HCT116 (cell line): ENCODE results near the gene SLC39A1. TPM values are rescaled to one million over a fixed set of nuclear protein-coding genes. Genes with fewer than 3 reads are reported as not detected.
A peak's percentile ranks its signal among the peaks of the same experiment; 100 is the strongest.

ENCODE experiments used
- ATAC-seq: fragments of 200-7000 bp; cut with Tn5 transposase; 2 replicates; pipeline ENCODE4 v1.9.1; 2020; ENCODE audit warnings: mild to moderate bottlenecking, moderate library complexity
- Bru-seq: library from RNA; stranded (reverse); fragments of 400-500 nt; gene quantifications from one replicate; lab custom pipeline; 2021; lab: Mats Ljungman, UMichigan
- BruChase-seq, 2 experiments: library from RNA; stranded (reverse); fragments of 400-500 nt; gene quantifications; one replicate each; lab custom pipeline; 2021; lab: Mats Ljungman, UMichigan
- BruUV-seq: library from RNA; stranded (reverse); fragments of 400-500 nt; replicated peaks from 2 replicates; lab custom pipeline; 2021; lab: Mats Ljungman, UMichigan
- CTCF ChIA-PET: fragments of 300-600 bp; sonication (Branson Sonifier 250); formaldehyde crosslinking; loops from one replicate; lab custom pipeline; 2021; ENCODE audit warnings: antibody characterized with exemption; lab: Charles Lee
- POLR2A ChIA-PET: fragments of 300-600, 350-600 bp; sonication (Branson Sonifier 250); formaldehyde crosslinking; loops from one replicate; lab custom pipeline; 2021; ENCODE audit warnings: antibody characterized with exemption; lab: Charles Lee
- RAD21 ChIA-PET, 2 experiments: fragments of 300-600 bp; sonication (Branson Sonifier 250); formaldehyde crosslinking; loops; one replicate each; lab custom pipeline; 2023; ENCODE audit warnings: low total read pairs in 2 of 2; ENCODE audit not compliant: uncharacterized antibody in 2 of 2, unreplicated experiment in 2 of 2, low non-redundant PET in 1 of 2; lab: Charles Lee
- DNase-seq: peaks from one replicate; pipeline ENCODE4 v3.0.0-alpha.2; 2010; ENCODE audit warnings: low read depth, low spot score
- H2AFZ ChIP-seq: fragments of 200-600 bp; shearing (Covaris generic), sonication (generic); 2 replicates; pipeline ENCODE4 v1.6.1; 2017; ENCODE audit warnings: low read depth, mixed run types, mixed read lengths, antibody characterized with exemption, low read length; ENCODE audit not compliant: poor library complexity, severe bottlenecking
- H3K27ac ChIP-seq: 2 replicates; pipeline ENCODE4 v1.5.1; 2012; ENCODE audit warnings: low read depth, low read length
- H3K27me3 ChIP-seq: fragments of 200-600 bp; sonication (generic); 2 replicates; pipeline ENCODE4 v1.6.1; 2016; ENCODE audit warnings: mixed run types, low read length, mixed read lengths; ENCODE audit not compliant: insufficient read depth
- H3K36me3 ChIP-seq, 2 experiments: fragments of 200-500 bp in 1 of 2; fragments of 200-600 bp in 1 of 2; sonication (Bioruptor generic) in 1 of 2; sonication (generic) in 1 of 2; 2 replicates each; pipeline versions ENCODE4 v1.5.1 to v1.6.1; 2014 to 2016; ENCODE audit warnings: low read length in 2 of 2, inconsistent platforms in 1 of 2, mixed read lengths in 1 of 2, mixed run types in 1 of 2; ENCODE audit not compliant: insufficient read depth in 2 of 2, control insufficient read depth in 1 of 2
- H3K4me1 ChIP-seq, 2 experiments: fragments of 200-600 bp in 1 of 2; sonication (generic) in 1 of 2; 2 replicates each; pipeline versions ENCODE4 v1.5.1 to v1.6.1; 2012 to 2017; ENCODE audit warnings: low read length in 2 of 2, inconsistent platforms in 1 of 2, mild to moderate bottlenecking in 1 of 2, mixed read lengths in 1 of 2, mixed run types in 1 of 2, moderate library complexity in 1 of 2; ENCODE audit not compliant: insufficient read depth in 2 of 2, control insufficient read depth in 1 of 2
- H3K4me2 ChIP-seq: fragments of 200-600 bp; sonication (generic); 2 replicates; pipeline ENCODE4 v1.6.1; 2017; ENCODE audit warnings: mixed run types, low read length, mixed read lengths
- H3K4me3 ChIP-seq, 2 experiments: fragments of 200-600 bp in 1 of 2; sonication (generic) in 1 of 2; replicated peaks in 1 of 2; 2 replicates each; pipeline ENCODE4 v1.5.1; 2011 to 2016; ENCODE audit warnings: low read length in 2 of 2, control low read depth in 1 of 2, low read depth in 1 of 2, mild to moderate bottlenecking in 1 of 2, mixed read lengths in 1 of 2, mixed run types in 1 of 2
- H3K79me2 ChIP-seq: fragments of 200-600 bp; sonication (generic); 2 replicates; pipeline ENCODE4 v1.6.1; 2017; ENCODE audit warnings: mild to moderate bottlenecking, mixed run types, low read length, moderate library complexity, mixed read lengths; ENCODE audit not compliant: insufficient read depth
- H3K9ac ChIP-seq: fragments of 200-600 bp; sonication (generic); 2 replicates; pipeline ENCODE4 v1.6.1; 2016; ENCODE audit warnings: low read length, mixed read lengths
- H3K9me2 ChIP-seq: fragments of 200-600 bp; sonication (generic), shearing (Covaris generic); 2 replicates; pipeline ENCODE4 v1.6.1; 2017; ENCODE audit warnings: mixed run types, mild to moderate bottlenecking, moderate library complexity; ENCODE audit not compliant: insufficient read depth
- H3K9me3 ChIP-seq, 2 experiments: fragments of 200-500 bp in 1 of 2; fragments of 200-600 bp in 1 of 2; sonication (Bioruptor generic) in 1 of 2; sonication (generic) in 1 of 2; 2 replicates each; pipeline ENCODE4 v1.6.1; 2014 to 2017; ENCODE audit warnings: low read length in 2 of 2, mixed read lengths in 2 of 2, inconsistent platforms in 1 of 2, low read depth in 1 of 2, mild to moderate bottlenecking in 1 of 2, mixed run types in 1 of 2, moderate library complexity in 1 of 2; ENCODE audit not compliant: control insufficient read depth in 1 of 2, insufficient read depth in 1 of 2
- H4K20me1 ChIP-seq: fragments of 200-600 bp; sonication (generic), shearing (Covaris generic); 2 replicates; pipeline ENCODE4 v1.6.1; 2017; ENCODE audit warnings: mixed run types, mild to moderate bottlenecking, moderate library complexity; ENCODE audit not compliant: insufficient read depth
- CBX3 ChIP-seq: IDR thresholded peaks from 2 replicates; pipeline ENCODE4 v1.6.1; 2012; ENCODE audit warnings: low read depth
- ELF1 ChIP-seq: IDR thresholded peaks from 2 replicates; pipeline ENCODE4 v1.6.1; 2012; ENCODE audit warnings: low read depth, borderline replicate concordance
- EZH2phosphoT487 ChIP-seq: fragments of 200-600 bp; IDR thresholded peaks from 2 replicates; pipeline ENCODE4 v1.6.1; 2018; ENCODE audit warnings: antibody characterized with exemption, borderline replicate concordance
- FOSL1 ChIP-seq: IDR thresholded peaks from 2 replicates; pipeline ENCODE4 v1.6.1; 2012; ENCODE audit warnings: low read depth
- POLR2A ChIP-seq: IDR thresholded peaks from 2 replicates; pipeline ENCODE4 v1.7.0; 2011; ENCODE audit warnings: borderline replicate concordance; ENCODE audit not compliant: insufficient read depth, insufficient read length; ENCODE audit errors: extremely low read depth
- POLR2AphosphoS5 ChIP-seq: IDR thresholded peaks from 2 replicates; pipeline ENCODE4 v1.6.1; 2011; ENCODE audit warnings: mild to moderate bottlenecking, low read depth, low read length, moderate library complexity
- SIN3A ChIP-seq: IDR thresholded peaks from 2 replicates; pipeline ENCODE4 v1.6.1; 2012; ENCODE audit warnings: low read depth
- SP1 ChIP-seq: IDR thresholded peaks from 2 replicates; pipeline ENCODE4 v1.6.1; 2012; ENCODE audit warnings: low read depth
- SRF ChIP-seq: IDR thresholded peaks from 2 replicates; pipeline ENCODE4 v1.6.1; 2012; ENCODE audit warnings: low read depth
- TCF7L2 ChIP-seq: IDR thresholded peaks from 2 replicates; pipeline ENCODE4 v1.7.0; 2011; ENCODE audit warnings: borderline replicate concordance, inconsistent platforms; ENCODE audit not compliant: insufficient read depth, insufficient read length; ENCODE audit errors: extremely low read depth
- YY1 ChIP-seq: IDR thresholded peaks from 2 replicates; pipeline ENCODE4 v1.6.1; 2011; ENCODE audit warnings: low read length, low read depth, moderate library complexity, mild to moderate bottlenecking; ENCODE audit not compliant: insufficient replicate concordance; ENCODE audit errors: extremely low read depth
- ZFX ChIP-seq: fragments of 450-650 bp; IDR thresholded peaks from 2 replicates; pipeline ENCODE4 v1.6.1; 2017
- intact Hi-C: fragments of 100-400 bp; cut with micrococcal nuclease; formaldehyde crosslinking; loops from 2 replicates; pipeline ENCODE4 v1.10.0; 2022
- long read RNA-seq: library from polyadenylated mRNA; unstranded; transcript quantifications from one replicate; pipeline ENCODE4 v2.0.0, GENCODE V29; 2021; ENCODE audit not compliant: unreplicated experiment
- polyA plus RNA-seq: library from polyadenylated mRNA; unstranded; fragments of >200 nt; gene quantifications from 2 replicates; pipeline ENCODE4 v1.2.1, GENCODE V29; 2012; ENCODE audit warnings: missing spikeins
- total RNA-seq: library from RNA; stranded (reverse); gene quantifications from one replicate; pipeline ENCODE4 v1.2.1, GENCODE V29; 2021; ENCODE audit not compliant: unreplicated experiment
- TF ChIP-seq, protein P1 (sequence below): IDR thresholded peaks from 2 replicates; pipeline ENCODE4 v1.6.1; 2011; ENCODE audit warnings: mild to moderate bottlenecking, low read length, moderate library complexity; ENCODE audit not compliant: insufficient replicate concordance; ENCODE audit errors: extremely low read depth
- TF ChIP-seq, protein P2 (sequence below): IDR thresholded peaks from 2 replicates; pipeline ENCODE4 v1.6.1; 2012; ENCODE audit warnings: low read depth
- TF ChIP-seq, protein P3 (sequence below): IDR thresholded peaks from 2 replicates; pipeline ENCODE4 v1.6.1; 2012
- TF ChIP-seq, protein P4 (sequence below): IDR thresholded peaks from 2 replicates; pipeline ENCODE4 v1.6.1; 2012

Gene SLC39A1, protein sequence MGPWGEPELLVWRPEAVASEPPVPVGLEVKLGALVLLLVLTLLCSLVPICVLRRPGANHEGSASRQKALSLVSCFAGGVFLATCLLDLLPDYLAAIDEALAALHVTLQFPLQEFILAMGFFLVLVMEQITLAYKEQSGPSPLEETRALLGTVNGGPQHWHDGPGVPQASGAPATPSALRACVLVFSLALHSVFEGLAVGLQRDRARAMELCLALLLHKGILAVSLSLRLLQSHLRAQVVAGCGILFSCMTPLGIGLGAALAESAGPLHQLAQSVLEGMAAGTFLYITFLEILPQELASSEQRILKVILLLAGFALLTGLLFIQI
- total RNA-seq (51.5 TPM), Bru-seq, nascent RNA (percentile 70 among the genes with signal in this experiment), BruChase-seq, experiment 1, labeled RNA remaining after a 6-hour chase (percentile 70 among the genes with signal in this experiment), BruChase-seq, experiment 2, labeled RNA remaining after a 2-hour chase (percentile 66 among the genes with signal in this experiment)
- 52.2 and 57.3 TPM in 2 replicates for polyA plus RNA-seq
- long read RNA-seq, transcript SLC39A1-204 (3 exons, 2,723 nt), result minor isoform, 9 of 128 reads
- long read RNA-seq, transcript SLC39A1-203 (4 exons, 2,398 nt), result minor isoform, 5 of 128 reads
- long read RNA-seq, transcript SLC39A1-202 (4 exons, 2,084 nt), result major isoform, 99 of 128 reads
- long read RNA-seq, partial matches to known transcripts, result 1 of 128 reads
- long read RNA-seq, other reads (novel, unspliced or antisense), result 9 of 128 reads

DNA sequence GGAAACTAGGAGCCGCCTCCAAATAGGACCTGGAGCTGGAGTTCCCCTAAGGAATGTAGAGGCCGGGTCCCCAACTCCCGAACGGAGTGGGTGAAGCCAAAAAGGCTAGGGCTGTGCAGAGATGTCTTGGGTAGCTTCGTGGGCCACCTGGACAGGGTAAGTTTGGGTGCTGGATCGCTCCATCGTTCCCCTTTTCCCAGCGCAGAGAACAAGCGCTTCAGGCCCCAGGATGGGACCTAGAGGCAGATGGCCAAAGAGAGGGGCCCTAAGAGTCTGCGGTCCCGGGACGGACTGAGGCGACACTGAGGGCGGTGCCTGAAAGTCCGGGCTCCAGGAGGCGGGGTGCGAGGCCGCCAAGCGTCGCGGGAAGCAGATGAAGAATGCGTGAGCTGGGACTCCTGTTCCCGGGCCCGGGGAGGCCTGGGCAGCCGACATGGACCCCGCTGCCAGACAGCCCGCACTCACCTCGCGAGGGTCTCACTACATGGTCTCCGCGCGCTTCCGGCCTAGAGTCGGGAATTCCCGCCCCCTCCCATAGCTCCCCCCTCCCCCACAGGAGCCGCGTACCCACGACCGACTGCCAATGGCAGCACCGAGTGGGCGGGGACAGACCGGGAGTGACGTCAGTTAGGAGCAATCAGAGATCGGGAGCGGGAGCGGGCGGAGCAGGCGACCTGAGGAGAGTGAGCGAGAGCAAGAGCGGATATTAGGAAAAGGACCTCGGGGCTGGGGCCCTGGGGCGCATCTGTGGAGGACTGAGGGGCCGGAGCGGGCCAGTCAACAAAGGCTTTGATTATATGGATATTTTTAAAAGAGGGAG, at the start of gene SLC39A1:
Gene SLC39A1 (minus strand): TSS at position 508 of the 820 bp plus-strand sequence. CDS start 822 bp downstream, outside the sequence.
- H3K9me2 ChIP-seq, result no peaks in the 10 kb centered on the region
- peaks cover 5 to 11% of the 10 kb centered on the region in 2 experiments; a peak in 1 of 4 replicates for H3K36me3 ChIP-seq
- H2AFZ ChIP-seq, result no peak within 1 kb of the TSS
- peak within 1 kb of the TSS; percentile 94 to 97 for H3K4me3 ChIP-seq
- intact Hi-C loops, result loop anchor here (5.0 kb wide), 1 partner anchor 181 kb away; no protein-coding TSS in a partner anchor
- H3K9me3 ChIP-seq, result no peaks in the 10 kb centered on the region
- DNase-seq (peak; percentile 94), ATAC-seq (peak; percentile 69)
- H3K27ac ChIP-seq, result peak within 1 kb of the TSS; percentile 93
- TSS peak; percentile 43 for BruUV-seq
- CTCF ChIA-PET, result interaction anchor here (0.8 to 2.1 kb wide), 2 partner anchors 17 to 24 kb away, joined by 3 to 9 read pairs; partner anchors contain the start of gene DENND4B
- peaks cover 26 to 61% of the 10 kb centered on the region in 2 experiments for H3K4me1 ChIP-seq
- H4K20me1 ChIP-seq, result no peaks in the 10 kb centered on the region
- H3K4me2 ChIP-seq, result peak within 1 kb of the TSS; percentile 86
- H3K27me3 ChIP-seq, result no peaks in the 10 kb centered on the region
- POLR2A ChIA-PET, result interaction anchor here (0.8 to 2.8 kb wide), 6 partner anchors 11 to 41 kb away, joined by 3 to 18 read pairs (median 4); partner anchors contain the start of genes DENND4B, GATAD2B and RPS27
- H3K79me2 ChIP-seq, result peaks cover 34% of the 10 kb centered on the region
- peak within 1 kb of the TSS; percentile 96 for H3K9ac ChIP-seq
- RAD21 ChIA-PET, result interaction anchor here in 1 of 2 experiments (0.9 kb wide), 1 partner anchor 14 kb away, joined by 3 read pairs; the partner anchor contains the start of gene JTB
- TF ChIP-seq YY1 (peak; percentile 41), CBX3 (no peak), POLR2A (peak; percentile 90), TCF7L2 (no peak), FOSL1 (no peak), SIN3A (no peak), POLR2AphosphoS5 (peak; percentile 83), EZH2phosphoT487 (no peak), SP1 (no peak), SRF (no peak), ELF1 (no peak), ZFX (peak; percentile 62; the same call in 1 of the 2 replicates)
- TF ChIP-seq, protein P1, sequence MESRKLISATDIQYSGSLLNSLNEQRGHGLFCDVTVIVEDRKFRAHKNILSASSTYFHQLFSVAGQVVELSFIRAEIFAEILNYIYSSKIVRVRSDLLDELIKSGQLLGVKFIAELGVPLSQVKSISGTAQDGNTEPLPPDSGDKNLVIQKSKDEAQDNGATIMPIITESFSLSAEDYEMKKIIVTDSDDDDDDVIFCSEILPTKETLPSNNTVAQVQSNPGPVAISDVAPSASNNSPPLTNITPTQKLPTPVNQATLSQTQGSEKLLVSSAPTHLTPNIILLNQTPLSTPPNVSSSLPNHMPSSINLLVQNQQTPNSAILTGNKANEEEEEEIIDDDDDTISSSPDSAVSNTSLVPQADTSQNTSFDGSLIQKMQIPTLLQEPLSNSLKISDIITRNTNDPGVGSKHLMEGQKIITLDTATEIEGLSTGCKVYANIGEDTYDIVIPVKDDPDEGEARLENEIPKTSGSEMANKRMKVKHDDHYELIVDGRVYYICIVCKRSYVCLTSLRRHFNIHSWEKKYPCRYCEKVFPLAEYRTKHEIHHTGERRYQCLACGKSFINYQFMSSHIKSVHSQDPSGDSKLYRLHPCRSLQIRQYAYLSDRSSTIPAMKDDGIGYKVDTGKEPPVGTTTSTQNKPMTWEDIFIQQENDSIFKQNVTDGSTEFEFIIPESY, result no peak
- TF ChIP-seq, protein P2, sequence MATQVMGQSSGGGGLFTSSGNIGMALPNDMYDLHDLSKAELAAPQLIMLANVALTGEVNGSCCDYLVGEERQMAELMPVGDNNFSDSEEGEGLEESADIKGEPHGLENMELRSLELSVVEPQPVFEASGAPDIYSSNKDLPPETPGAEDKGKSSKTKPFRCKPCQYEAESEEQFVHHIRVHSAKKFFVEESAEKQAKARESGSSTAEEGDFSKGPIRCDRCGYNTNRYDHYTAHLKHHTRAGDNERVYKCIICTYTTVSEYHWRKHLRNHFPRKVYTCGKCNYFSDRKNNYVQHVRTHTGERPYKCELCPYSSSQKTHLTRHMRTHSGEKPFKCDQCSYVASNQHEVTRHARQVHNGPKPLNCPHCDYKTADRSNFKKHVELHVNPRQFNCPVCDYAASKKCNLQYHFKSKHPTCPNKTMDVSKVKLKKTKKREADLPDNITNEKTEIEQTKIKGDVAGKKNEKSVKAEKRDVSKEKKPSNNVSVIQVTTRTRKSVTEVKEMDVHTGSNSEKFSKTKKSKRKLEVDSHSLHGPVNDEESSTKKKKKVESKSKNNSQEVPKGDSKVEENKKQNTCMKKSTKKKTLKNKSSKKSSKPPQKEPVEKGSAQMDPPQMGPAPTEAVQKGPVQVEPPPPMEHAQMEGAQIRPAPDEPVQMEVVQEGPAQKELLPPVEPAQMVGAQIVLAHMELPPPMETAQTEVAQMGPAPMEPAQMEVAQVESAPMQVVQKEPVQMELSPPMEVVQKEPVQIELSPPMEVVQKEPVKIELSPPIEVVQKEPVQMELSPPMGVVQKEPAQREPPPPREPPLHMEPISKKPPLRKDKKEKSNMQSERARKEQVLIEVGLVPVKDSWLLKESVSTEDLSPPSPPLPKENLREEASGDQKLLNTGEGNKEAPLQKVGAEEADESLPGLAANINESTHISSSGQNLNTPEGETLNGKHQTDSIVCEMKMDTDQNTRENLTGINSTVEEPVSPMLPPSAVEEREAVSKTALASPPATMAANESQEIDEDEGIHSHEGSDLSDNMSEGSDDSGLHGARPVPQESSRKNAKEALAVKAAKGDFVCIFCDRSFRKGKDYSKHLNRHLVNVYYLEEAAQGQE, result no peak
- TF ChIP-seq, protein P3, sequence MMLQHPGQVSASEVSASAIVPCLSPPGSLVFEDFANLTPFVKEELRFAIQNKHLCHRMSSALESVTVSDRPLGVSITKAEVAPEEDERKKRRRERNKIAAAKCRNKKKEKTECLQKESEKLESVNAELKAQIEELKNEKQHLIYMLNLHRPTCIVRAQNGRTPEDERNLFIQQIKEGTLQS, result no peak
- TF ChIP-seq, protein P4, sequence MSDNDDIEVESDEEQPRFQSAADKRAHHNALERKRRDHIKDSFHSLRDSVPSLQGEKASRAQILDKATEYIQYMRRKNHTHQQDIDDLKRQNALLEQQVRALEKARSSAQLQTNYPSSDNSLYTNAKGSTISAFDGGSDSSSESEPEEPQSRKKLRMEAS, result no peak
